Subcutaneous adipose tissue (tissue), 4 donors: ENCODE data around the gene TSTD2. TPM values are rescaled to one million over a fixed set of nuclear protein-coding genes. Genes with fewer than 3 reads are reported as not detected.

Source experiments
- CTCF ChIP-seq: fragments of 450-650 bp; IDR thresholded peaks from one replicate; pipeline ENCODE4 v1.5.1; 2016; ENCODE audit warnings: low read depth, mild to moderate bottlenecking, control low read depth, antibody characterized with exemption, moderate library complexity
- total RNA-seq, 4 donors: library from RNA; depleted of rRNA; stranded (reverse); fragments of >200 nt; gene quantifications; one replicate each; pipeline ENCODE4 v1.1.0, GENCODE V29; 2016

The TSTD2 gene
- total RNA-seq, 4 donors from 2014 or later = 15.1 to 31.3 (median 17.1) TPM

DNA sequence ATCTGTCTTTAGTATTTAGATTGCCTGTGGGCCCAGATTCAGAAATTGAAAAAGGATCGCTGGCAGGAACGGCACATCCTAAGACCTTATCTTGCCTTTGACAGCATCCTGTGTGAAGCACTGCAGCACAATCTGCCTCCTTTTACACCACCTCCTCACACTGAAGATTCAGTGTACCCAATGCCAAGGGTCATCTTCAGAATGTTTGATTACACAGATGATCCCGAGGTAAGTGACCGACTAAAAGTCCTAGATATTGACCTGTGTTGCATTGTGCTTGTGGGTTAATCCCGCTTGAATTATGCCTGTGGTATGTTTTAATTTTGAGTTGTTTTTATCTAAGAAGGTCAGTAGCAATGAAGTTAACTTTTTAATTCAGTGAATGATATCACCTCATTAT is 14.8 kb upstream of the TSTD2 start:
- TF ChIP-seq CTCF = no peak

DNA sequence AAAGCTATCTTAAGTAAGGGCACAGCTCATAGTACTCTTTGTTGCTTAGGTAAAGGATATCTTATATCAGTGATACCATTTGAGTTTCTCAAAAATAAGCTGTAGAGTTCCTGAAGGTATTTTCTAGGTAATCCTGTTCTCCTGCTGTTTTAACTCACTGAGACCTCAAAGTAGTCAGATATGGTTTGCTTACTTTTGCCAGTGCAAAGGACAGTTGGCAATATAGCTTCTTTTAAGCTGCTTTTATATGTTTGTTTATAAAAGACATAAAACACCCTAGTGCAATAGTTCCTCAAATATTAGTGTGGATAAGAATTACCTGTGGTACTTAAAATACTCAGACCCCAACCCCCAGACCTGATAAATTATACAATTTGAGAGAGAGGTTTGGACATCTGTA is 12.6 kb upstream of the TSTD2 start:
- TF ChIP-seq CTCF = no peak

DNA sequence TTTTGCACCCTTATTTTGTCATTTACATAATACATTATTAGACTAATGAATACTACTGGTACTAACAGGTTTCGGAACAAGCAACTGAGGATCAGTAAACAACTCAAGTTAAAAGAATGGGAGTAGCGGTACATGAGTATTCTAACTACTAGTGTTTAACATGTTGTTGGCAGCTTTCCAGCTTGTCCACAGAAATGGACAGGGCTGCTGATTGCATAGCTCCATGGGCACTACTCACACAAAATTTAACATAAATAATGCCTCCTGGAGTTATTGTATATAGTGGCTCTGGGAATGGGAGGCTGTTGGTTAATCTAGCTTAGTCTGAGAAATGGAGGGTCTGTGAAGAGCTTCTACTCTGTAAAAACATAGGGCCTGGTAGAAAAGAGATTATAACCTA is 7.2 kb upstream of the TSTD2 start:
- TF ChIP-seq CTCF = no peak

GRCh38 chr9:97638666-97639065 is 5.5 kb upstream of the TSTD2 start:
- TF ChIP-seq CTCF = no peak

- no peak for TF ChIP-seq CTCF
Observed at GRCh38 chr9:97636903-97637302, 3.7 kb upstream of the TSTD2 start.

- TF ChIP-seq CTCF = no peak
Observed at GRCh38 chr9:97635026-97635425, 1.9 kb upstream of the TSTD2 start.

- TF ChIP-seq CTCF = no peak
Observed at GRCh38 chr9:97633859-97634490, 807 bp upstream of the TSTD2 start.
